AG20443 (cell line): ENCODE results near the gene GPR68.
"Not testable (repeated sequence)": the region's sequence is repeated elsewhere in the genome, so short reads cannot be mapped to it uniquely, and the experiment has no call there.

Experiments
- DNase-seq: peaks from one replicate; pipeline ENCODE4 v3.0.0; 2012; ENCODE audit warnings: low spot score, mixed read lengths

The GPR68 gene

DNA sequence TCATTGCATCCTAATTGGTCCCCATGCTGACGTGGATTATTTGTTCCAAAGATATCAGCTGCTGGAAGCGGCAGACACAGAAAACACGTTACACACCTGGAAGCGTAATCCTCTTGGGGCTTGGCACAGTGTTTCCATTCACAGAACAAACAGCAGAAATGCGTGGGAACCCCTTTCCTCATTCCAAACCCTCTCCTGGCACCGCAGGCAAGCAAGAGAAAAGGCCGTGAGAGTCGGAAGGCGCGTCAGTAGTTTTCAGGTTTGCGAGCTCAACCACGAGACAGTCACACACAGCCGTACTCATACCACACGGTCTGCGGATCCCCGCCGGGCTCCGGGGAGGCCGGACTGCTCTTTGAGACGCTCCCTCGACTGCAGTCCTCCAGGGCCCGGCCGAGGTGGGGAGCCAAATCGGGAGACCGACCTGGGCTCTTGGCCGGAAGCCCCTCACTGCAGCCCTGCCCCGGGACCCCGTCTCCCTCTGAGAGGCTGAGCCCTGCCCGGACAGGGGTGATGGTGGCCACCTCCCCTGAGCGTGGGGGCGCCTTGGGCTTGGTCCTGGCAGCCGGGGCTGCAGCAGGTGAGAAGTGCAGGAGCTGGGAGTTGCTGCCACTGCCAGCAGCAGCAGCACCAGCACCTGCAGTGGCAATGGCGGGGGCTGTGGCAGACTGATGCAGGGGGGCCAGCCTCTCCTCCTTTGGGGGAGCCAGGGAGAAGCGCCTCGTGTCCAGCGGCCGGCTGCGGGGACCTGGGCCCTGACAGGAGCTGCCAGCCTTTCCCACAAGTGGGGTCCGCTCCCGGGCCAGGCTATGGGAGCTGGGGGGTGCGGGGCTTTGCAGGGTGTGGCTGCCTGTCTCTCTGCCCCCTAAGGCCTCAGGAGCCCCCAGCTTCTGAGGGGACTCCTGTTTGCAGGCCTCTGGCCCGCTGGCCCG is 28.1 kb upstream of the GPR68 start:
- no peak for DNase-seq

DNA sequence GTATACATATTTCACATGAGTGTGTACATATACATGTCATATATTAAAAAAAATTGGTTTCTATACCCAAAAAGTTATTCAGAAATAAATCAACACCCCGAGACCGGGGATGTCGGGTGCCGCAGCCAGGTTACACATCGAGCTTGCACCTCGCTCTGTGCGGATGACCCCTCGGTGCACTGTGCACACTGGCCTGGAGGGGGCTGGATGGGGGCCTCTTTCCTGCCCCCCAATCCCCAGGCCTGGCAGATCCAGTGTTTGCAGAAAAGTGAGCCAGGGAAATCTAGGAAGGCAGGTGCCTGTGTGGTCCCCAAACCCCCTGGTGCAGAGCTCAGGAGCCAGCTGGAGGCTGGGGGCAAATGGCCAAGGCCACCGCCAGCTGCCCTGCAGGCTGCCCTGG is 27.1 kb upstream of the GPR68 start:
- DNase-seq = no peak

DNA sequence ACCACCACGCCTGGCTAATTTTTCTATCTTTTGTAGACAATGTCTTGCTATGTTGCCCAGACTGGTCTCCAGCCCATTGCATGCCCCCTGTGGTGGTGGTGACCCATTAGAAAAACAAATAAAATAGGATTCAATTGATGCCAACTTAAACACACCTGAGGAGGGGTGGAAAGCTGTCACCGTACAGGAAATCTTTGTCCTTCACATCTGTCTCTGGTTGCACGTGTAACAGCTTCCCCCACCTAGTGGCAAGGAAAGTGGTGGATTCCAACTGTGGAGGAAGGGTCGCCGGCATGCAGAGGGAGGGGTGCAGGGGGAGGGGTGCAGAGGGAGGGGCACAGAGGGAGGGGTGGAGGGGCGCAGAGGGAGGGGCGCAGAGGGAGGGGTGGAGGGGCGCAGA is 26.1 kb upstream of the GPR68 start:
- DNase-seq = no peak

DNA sequence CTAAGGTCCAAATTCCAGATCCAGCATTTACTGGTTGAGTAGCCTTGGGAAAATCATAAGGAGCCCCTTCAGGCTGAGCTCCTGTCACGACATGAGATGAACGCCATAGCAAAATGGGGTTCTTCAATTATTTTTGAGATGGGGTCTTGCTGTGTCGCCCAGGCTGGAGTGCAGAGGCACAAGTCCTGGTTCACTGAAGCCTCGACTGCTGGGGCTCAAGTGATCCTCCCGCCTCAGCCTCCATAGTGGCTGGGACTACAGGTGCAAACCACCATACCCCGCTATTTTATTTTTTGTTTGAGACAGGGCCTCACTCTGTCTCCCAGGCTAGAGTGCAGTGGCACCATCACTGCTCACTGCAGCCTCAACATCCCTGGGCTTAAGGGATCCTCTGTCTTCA is 25.7 kb upstream of the GPR68 start:
- no peak for DNase-seq

DNA sequence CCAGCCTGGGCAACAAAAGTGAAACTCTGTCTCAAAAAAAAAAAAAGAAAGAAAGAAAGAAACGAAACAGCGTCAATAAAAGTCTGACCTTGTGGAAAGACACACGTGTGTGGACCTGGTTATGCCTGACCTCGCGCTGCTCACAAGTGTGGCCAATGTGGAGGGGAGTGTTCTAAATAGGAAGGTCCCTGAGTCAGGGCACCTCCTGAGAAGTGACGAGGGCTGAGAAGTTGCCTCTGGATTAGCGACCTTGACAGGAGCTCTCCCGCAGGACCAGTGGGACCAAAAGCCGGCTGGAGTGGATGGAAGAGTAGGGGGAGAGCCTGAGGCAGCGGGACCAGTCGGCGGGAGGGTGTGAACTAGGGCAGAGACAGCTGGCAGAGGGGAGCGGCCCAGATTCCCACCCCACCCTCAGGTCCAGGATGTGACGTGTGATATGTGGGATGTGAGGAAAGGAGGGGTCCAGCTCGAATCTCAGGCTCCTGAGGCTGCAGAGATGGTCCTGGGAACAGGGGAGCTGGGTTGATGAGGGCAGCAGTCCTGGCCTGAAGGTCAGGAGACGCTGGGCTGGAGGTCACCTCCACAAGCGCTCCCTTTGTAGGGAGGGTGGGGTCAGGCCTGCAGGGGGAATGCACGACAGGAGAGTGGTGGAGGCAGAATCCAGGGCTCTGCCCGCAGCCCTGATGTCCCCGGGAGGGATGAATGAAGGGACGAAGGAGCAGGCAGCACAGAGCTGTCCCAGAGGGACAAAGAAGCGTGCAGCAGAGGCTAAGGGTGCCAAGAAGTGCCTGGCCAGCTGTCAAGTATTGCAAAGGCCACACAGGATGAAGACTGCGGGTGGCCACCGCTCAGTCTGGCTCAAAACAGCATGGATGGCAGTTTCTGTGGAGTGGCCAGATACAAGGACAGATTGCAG is 24.8 kb upstream of the GPR68 start:
- DNase-seq = peak; percentile 58

DNA sequence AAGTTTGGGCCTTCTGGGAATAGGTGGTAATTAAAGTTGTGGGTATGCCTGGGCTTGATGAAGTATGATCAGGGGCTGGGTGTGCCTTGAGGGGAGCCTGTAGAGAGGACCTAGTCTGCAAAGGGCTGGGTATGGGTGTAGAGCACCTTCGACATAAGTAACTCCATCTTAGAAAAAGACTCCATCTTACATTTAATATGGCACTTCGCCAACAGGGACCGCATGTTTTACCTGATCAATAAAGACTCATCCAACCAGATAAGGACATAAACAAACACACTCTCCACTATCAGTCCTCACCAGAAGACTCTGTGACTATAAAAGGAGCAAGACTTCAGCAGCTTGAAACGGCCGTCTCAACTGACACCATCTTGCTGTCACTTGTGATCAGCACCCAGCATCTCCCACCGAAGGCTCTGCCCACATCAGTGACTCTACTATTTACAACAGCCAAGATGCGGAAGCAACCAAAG is 23.5 kb upstream of the GPR68 start:
- DNase-seq = no peak

DNA sequence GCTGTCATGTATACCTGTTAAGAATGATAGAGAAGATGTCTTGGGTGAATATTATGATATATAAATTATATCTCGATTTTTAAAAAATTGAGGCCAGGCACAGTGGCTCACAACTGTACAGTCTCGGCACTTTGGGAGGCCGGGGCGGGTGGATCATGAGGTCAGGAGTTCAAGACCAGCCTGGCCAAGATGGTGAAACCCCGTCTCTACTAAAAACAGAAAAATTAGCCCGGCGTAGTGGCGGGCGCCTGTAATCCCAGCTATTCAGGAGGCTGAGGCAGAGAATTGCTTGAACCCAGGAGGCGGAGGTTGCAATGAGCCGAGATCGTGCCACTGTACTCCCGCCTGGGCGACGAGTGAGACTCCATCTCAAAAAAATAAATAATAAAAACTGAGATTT is 21.8 kb upstream of the GPR68 start:
- DNase-seq = not testable (repeated sequence)

DNA sequence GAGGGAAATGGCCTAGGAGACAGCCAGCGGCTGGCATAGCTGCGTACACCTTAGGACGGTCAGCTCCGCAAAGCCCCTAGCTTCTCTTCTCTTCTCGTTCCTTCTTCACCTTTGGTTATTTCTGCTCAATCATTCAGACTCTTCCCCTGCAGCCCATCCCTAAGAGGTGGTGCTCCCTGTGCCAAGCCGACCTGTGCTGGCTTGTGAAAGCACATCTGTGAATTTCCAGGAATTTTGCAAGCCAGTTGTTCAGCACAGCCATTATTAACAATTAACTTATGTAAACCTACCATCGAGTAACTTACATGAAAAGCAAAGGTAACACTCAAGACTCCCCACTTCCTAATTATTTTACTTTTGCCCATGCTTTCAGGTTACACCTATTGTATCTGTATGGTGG is 20.9 kb upstream of the GPR68 start:
- DNase-seq = no peak

DNA sequence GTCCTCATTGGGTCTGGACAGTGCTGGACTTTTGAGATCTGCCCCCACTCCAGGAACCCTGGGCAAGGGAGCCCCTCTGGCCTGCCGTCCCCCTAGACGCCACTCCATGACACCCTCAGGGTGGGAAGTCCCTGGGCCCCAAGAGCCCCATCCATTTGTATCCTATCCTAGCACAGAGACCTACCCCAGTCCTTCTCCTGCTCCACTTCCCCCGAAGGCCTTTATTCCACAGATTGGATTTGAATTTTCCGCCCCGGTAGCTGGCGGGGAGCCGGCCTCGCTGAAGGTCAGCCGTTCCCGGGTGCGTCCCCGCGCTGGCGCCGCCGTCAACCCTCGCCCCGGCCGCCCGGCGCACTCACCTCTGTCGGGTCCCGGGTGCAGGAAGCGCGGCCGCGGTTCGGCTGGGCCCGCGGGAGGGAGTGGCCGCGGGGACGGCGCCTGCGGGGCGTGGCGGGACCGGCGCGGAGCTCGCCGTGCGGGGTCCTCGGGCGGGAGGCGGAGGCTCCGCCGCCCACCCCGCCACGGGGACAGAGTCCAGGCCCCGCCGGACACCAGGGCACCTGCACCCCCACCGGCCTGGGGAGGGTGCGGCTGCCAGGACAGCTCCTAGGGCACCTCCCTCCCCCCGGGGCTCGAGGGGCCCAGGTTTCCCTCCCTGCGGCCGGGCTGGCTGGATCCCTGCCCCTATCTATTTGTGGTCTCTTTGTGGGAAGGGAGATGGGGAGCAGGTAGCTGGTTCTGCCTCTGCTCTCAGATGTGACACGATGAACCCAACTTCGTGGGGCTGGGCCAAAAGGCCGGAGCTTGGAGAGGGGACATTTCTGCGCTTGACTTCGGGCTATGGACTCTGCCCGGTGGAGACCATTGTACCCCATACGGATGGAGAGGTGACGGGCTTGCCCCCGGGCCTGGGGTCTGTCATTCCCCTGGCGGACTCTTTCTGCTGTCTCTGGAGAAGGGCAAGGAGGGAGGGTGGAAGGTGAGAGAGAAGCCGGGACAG is 19.9 kb upstream of the GPR68 start:
- peak; percentile 64 for DNase-seq

DNA sequence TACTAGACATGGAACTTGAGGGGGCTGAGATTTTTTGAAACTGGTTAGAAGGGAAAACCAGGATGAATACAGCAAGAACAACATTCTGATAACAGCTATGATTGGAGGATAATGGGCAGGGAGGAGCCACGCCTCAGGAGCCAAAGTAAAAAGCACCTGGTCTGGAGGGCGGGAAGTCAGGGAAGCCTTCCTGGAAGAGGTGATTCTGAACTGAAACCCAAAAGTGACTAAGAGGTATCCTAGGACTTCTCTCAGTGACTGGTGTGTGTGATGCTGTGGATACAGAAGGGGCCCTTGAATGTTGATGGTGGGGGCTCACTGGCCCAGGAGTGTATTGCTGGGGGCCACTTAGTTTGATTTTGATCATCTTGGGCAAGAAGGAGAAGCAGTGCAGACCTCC is 18.8 kb upstream of the GPR68 start:
- DNase-seq = no peak

DNA sequence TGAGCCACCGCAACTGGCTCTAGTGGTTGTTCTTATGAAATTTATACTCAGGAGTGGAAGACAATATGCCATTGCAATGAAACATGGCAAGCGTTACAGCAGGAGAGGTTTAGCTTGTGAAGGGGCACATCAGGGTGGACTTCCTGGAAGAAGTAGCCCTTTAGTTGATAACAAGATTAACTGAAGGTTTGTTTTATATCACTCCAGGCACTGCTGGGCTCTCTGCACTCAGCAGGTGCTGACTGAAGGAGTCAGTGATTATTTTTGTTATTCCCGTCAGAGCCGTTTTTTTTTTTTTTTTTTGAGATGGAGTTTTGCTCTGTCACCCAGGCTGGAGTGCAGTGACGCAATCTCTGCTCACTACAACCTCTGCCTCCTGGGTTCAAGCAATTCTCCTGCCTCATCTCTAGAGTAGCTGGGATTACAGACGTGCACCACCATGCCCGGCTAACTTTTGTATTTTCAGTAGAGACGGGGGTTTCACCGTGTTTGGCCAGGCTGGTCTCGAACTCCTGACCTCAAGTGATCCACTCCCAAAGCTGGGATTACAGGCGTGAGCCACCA is 17.6 kb upstream of the GPR68 start:
- DNase-seq = no peak

DNA sequence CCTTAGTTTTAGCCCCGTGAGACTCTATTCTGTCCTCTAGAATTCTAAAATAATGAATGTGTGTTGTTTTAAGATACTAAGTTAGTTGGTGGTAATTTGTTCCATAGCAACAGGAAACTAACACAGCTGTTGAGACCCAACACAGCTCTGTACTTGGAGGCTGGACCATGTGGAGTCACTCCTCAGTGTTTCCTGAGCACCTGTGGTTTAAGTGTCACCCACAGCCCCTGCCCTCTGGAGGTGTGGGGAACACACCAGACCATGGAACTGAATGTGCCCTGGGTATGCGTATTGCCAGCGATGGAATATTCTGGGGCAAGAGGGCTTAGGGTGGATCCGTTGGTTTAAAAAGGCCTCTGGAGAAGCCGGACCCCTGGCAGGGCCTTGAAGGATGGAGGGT is 16.6 kb upstream of the GPR68 start:
- no peak for DNase-seq

DNA sequence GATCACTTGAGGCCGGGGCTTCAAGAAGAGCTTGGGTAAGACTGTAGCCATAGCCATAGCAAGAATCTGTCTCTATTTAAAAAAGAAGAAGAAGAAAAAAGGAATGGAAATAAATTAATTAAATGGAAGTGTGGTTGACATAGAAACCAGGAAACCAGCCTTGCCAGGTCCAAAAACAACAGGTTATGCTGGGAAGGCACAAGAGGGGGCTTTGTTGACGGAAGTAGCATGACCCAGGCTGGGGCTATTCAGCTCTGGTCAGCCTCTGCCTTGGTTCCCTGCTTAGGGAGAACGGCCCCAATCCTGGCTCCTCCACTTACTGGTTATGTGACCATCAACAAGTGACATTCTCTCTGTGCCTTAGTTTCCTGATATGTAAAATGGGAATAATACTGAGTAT is 14.4 kb upstream of the GPR68 start:
- DNase-seq = no peak

DNA sequence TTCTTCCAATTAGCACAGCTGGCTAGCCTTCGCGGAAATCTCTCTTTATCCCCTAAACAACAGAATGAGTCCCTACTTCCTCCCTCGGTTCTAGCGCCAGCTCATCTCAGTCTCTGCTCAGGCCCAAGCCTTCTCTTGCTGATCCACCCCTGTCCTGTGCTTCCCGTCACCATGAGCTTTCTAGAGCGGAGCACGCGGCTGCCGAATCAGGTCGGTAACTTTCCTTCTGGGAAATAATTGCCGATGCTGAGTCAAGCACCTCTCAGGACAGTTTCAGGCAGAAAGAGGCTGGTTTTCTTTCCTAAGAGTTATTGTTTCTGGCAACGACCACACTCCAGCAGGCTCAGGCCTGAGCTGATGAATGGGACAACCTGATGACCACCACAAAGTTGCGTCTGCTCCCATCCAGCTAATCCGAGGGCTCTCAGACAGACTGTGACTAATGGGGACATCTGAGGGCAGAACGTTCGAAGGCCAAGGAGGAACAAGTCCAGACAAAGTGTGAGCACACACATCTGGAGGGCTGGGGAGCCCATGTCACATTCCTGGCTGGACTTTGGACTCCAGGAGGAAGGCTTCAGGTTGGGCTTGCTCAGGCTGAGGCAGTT is 13.6 kb upstream of the GPR68 start:
- peak; percentile 63 for DNase-seq

DNA sequence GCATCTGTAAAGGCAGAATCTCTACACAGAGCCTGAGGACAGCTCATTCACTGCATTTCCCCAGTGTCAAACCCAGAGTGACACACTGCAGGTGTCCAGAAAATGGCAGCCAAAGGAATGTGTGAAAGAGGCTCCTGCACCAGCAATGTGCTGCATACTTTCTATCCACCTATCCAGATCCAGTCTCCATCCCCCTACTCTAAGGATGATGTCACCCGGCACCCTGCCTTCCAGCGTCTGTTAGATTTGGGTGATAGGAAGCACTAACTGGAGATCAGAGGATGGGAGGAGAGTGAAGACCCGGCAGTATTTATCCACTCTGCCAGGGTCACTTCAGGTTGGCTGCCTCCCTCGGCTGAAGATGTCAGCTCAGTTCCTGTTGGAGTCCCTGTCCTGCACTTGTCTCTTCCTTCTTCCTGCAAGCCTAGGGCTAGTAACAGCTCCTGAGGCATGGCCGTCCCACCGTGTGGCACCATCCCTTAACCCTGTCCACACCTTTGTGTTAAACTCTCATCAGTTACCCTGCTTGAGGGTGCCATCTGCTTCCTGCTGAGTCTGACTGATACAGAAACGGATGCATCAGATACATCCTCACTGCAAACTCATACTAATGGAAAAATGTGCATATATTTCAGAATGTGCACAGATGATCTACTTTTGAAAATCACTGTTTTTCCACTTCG is 13.0 kb upstream of the GPR68 start:
- DNase-seq = no peak

DNA sequence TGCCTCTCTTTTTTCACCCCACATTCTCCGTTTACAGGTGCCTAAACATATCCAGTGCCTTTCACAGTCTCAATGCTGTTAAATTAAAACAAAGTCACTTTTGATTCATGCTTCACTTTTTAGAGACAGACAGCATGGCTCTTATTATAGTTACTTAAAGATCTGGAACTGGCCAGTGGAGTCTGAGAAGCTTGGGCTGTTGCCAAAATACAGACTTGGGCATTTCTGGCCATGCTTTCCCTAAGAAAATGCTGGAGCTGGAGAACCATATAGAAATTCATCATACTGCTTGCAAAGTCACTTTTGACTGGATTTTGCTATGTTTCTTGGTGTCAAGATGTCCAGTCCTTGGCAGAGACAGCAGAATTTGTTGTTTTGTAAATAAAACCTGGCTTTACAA is 12.2 kb upstream of the GPR68 start:
- no peak for DNase-seq

DNA sequence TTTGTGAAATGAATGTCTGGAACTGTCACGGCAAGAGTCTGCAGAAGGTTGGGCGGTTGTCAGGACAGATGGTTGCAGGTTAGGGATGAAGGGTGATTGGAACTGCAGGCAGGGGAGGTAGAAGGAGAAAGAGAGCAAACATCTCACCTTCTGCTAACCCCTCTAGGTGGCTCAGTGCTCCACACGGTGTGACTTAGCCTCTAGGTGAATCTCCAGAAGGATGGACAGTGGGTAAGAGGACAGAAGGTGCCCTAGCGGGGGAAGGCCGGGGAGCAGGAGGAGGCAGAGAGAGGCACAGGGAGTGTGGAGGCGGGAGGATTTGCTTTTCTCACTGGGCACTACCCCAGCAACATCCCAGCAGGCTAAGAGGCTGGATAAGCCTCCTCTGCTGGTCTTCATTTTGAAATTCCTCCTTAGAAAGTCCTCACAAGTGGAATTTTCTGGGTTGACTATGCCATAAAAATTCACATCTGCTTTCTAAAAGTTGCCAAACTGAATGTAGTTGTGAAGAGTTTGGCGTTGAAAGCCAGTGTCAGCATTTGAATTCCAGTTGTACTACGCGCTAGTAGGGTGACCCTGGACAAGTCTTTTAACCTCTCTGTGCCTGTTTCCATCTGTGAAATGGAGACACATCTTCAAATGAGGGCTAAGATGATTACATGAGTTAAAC is 10.7 kb upstream of the GPR68 start:
- DNase-seq = no peak

DNA sequence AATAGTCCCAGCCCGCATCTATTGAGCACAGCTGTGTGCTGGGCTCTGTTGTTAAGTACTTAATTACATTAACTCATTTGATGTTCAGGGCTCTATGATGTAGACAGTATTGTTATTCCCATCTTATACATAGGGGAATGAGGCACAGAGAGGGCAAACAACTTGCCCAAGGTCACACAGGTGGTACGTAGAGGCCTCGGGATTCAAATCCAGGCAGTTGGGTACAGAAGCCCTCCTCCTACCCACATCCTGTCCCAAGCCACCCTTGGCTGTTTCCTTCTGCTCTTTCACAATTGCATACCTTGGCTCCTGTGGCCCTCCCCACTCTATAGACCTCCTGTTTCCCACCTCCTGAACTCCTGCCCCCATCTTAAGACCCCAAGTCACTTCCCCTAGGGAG is 10.0 kb upstream of the GPR68 start:
- no peak for DNase-seq

DNA sequence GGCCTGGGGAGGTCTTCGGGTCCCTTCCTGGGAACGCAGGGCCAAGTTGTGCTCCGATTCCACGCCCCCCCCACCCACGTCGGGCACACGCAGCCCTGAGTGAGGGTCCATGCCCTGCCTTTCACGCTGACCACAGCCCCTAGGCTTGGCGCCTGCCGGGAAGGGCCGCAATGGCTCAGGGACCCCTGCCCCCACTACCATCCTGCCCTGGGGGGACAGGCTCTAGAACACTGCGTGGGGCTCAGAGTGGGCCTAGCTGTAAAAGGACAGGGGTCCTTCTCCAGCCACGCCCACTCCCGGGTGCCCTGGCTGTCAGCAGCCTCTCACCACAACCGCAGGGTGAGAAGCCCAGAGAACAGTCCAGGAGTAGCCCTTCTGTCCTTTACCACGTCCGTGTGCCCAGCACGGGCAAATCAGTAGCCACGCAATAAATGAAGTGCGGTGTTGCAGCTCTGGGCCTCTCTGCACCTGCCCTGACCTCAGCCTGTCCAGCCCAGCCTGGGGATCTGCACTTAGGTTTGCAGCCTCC is 9.4 kb upstream of the GPR68 start:
- DNase-seq = no peak
